ENCODE measurements around the gene TESK1.
"Not testable (repeated sequence)": the region's sequence is repeated elsewhere in the genome, so short reads cannot be mapped to it uniquely, and the experiment has no call there.

Gene TESK1

DNA sequence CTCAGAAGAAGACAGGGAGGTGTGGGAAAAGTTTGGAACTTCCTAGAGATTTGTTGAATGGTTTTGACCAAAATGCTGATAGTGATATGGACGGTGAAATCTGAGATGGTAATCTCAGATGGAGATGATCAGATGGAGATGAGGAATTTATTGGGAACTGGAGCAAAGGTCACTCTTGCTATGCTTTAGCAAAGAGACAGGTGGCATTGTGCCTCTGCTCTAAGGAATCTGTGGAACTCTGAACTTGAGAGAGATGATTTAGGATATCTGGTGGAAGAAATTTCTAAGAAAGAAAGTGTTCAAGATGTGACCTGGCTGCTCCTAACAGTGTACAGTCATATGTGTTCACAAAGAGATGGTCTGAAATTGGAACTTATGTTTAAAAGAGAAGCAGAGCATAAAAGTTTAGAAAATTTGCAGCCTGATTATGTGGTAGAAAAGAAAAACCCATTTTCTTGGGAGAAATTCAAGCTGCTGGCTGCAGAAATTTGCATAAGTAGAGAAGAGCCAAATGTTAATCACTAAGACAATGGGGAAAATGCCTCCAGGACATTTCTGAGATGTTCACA lies 25.3 kb upstream of the TESK1 start:
- DNase-seq (ENCODE audit: low read depth) = not testable (repeated sequence)

DNA sequence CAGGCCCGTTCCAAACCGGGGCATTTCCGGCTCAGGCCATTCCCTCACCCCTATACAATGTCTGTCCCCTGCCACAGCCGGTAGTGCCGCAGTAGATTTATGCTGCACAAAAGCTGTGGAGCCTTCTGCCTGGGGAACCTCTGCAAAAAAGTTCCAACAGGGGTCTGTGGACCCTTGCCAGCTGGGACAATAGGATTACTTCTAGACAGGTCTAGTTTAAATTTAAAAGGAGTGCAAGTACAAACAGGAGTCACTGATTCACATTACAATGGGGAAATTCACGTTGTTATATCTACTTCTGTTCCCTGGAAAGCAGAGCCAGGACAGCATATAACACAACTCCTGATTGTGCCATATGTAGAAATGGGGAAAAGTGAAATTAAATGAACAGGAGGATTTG lies 21.5 kb upstream of the TESK1 start:
- not testable (repeated sequence) for DNase-seq (ENCODE audit: low read depth)

DNA sequence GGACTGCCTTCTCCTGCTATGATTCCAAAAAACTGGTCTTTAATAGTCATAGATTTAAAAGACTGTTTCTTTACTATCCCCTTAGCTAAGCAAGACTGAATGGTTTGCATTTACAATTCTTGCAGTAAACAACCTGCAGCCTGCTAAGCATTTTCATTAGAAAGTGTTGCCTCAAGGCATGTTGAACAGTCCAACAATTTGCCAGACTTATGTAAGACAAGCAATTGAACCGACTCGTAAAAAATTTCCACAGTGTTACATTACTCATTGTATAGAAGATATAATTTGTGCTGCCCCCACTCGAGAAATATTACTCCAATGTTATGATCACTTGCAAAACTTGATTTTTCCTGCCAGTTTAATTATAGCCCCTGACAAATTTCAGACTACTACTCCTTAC lies 20.4 kb upstream of the TESK1 start:
- not testable (repeated sequence) for DNase-seq (ENCODE audit: low read depth)

DNA sequence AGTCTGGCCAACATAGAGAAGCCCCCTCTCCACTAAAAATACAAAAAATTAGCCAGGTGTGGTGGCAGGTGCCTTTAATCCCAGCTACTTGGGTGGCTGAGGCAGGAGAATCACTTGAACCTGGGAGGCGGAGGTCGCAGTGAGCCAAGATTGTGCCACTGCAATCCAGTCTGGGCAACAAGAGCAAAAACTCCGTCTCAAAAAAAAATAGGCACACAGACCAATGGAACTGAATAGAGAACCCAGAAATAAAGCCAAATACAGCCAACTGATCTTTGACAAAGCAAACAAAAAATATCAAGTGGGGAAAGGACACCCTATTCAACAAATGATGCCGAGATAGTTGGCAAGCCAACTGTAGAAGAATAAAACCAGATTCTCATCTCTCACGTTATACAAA lies 16.6 kb upstream of the TESK1 start:
- DNase-seq (ENCODE audit: low read depth) = not testable (repeated sequence)

DNA sequence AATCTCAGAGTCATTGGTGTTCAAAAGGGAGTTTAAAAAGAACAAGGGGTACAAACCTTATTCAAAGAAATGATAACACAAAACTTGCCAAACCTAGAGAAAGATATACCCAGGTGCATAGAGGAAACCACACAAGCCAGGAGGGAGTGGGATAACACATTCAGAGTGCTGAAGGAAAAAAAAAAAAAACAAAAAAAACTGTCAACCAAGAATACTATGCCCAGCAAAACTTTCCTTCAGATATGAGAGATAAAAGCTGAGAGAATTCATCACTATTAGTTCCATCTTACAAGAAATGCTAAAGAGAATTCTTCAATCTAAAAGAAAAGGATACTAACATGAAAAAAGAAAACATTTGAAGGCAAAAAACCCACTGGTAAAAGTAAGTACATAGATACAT lies 11.5 kb upstream of the TESK1 start:
- DNase-seq (ENCODE audit: low read depth) = no peak

DNA sequence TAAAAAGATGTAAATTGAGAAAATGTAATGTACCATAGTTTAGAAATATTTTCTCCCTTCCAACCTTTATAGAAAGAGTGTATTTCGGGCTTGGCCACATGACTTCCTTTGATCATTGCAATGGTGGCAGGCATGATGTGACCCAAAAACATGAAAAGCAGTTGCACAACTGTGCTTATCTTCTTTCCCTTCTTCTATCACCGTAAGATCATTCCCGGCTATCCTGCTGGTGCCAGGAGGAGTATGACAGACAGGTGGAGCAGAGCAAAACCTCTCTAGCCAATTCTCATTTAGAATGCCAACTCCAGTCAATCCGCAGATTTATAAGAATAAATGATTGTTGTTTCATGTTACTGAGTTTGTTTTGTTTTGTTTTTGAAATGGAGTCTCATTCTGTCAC lies 10.6 kb upstream of the TESK1 start:
- DNase-seq (ENCODE audit: low read depth) = no peak

DNA sequence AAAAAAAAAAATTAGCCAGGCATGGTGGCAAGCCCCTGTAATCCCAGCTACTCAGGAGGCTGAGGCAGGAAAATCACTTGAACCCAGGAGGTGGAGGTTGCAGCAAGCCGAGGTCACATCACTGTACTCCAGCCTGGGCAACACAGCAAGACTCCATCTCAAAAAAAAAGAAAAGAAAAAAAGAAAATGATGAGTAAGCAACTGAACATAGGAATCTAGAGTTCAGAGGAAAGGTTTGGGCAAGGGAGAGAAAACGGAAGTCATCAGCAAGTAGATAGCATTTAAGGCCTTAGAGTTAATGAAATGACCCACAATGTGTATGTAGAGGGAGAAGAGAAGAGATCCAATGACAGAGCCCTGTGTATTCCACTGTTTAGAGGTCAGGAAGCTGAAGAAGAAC lies 8.2 kb upstream of the TESK1 start:
- DNase-seq (ENCODE audit: low read depth) = not testable (repeated sequence)

DNA sequence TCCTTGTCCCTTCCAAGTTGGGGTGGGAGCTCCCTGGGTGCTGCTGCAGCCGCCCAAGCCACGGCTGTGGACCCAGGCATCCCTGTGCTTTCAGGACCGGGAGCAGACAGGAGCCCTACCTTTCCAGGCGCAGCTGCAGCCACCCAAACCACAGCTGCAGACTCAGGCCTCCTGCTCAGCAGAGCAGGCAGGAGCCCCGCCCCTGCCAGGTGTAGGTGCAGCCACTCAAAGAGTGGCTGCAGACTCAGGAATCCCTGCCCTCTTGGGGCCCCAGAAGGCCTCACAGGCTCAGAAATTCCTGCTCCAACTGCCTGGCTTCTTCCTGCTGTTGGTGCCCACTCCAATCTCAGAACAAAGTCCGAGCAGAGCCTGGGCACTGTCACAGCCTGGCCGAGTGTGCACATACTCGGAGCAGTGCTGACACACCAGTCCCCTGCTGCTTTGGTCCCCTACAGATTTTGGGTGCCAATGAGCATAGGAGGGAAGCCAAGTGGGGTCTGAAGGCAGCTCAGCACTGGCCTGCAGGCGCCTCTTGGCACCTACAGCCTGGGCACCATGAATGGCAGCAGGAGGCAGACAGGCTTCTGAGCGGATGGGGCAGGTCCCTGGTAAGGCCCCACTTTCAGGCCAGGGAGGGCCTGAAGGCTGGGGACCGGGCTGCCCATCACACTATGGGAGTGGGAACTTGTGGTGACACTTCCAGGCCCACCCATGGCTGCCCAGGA lies 6.0 kb upstream of the TESK1 start:
- no peak for DNase-seq (ENCODE audit: low read depth)

DNA sequence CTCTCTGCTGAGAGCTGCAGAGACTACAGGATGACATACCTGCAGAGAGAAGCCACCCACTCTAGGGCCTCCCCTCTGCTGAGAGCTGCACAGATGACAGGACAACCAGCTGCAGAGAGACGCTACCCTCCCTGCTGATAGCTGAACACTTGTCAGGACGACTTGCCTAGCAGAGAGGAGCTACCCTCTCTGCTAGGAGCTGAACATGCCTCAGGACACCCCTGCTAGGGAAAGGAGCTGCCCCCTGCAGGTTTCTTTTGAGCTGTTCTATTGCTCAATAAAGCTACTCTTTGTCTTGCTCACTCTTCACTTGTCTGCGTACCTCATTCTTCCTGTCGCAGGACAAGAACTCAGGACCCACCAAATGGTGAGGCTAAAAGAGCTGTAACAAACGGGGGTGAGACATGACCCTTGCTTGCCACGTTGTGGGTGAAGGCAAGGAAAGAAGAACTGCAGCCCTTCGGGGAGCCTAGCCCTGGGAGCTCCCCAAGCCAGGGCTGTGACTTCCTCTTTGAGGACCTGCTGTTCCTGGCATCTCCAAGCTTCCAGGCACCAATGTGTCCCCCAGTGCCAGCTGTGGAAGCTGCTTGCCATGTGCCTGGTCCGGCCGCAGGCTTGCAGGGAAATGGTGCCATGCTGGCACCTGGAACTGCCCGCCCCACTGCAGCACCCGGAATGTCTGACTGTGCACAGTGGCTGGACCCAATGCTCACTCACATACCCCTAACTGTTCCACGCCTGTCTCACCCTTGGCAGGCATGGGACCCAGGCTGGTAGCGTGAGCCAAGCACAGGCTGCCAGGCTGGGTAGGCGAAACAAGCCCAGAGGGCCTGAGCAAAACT lies 5.1 kb upstream of the TESK1 start:
- DNase-seq (ENCODE audit: low read depth) = no peak

DNA sequence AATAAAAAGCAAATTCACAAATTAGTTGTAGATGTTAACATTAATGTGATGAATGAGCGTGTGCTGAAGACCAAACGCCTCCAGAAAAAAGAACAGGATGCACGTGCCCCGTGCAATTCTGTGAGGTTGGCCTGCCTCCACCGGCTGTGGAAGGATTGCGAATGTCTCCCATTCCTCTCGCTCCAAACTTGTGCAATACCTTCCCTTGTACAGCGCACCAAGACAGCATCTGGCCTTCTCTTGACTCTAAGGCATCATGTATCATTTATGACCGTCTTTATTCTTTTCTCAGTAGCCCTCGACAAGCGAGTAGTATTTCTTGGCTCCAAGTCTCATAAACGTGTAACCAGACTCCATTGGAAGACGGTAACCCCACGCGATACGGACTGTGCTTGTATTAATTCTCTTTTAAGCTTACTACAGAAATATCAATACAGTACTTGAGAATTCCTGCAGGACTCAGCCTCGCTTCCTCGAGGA lies 1.5 kb upstream of the TESK1 start:
- DNase-seq (ENCODE audit: low read depth) = no peak

DNA sequence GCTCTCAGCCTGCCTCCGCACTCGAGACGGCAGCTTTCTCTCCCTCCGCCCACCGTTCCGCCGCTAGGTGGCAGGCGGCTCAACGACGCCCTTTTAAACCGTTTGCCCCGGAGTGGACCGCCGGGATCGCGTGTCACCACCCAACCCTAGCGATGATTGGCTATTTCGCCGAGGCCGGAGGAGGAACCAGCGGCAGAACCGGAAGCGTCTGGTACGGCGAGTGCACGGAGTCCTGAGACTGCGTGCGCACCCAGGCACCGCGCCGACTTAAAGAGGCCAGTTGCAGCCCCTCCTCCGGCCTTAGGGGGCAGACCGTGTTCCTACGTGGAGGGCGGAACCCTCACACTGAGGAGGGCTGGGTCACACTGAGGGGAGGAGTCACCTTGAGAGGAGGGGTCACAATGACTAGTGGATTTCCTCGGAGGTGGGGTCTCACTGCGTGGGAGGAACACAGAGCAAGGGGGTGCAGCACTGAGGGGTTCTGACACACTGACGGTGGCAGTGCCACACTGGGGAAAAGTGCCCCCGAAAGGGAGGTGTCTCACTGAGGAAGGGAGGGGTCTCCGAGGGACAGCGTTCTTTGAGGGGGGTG lies 980 bp upstream of the TESK1 start:
- DNase-seq (ENCODE audit: low read depth) = peak; percentile 99

DNA sequence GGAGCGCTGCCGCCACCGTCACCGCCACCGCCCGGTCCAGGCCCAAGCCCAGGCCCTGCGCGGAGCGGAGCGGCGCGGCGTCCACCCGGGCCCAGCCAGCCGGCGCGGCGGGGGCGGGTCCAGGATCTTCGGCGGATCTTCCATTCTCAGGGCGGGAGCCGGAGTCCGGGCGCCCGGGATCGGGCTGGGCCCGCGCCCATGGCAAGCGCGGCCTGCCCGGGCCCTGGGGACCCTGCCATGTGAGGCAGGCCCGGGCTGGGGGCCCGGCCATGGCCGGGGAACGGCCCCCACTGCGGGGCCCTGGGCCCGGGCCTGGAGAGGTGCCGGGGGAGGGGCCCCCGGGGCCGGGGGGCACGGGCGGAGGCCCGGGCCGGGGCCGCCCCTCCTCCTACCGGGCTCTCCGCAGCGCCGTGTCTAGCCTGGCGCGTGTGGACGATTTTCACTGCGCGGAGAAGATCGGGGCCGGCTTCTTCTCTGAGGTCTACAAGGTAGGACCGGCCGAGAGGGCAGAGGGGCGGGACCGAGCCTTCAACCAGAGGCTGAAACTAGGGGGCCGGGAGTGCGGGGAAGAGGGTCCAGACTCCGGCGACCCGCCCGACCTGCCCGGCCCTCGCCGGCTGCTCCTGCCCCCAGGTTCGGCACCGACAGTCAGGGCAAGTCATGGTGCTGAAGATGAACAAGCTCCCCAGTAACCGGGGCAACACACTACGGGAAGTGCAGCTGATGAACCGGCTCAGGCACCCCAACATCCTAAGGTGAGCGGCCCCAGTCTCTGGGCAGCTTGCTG lies 482 bp downstream of the TESK1 start:
- DNase-seq (ENCODE audit: low read depth) = no peak

DNA sequence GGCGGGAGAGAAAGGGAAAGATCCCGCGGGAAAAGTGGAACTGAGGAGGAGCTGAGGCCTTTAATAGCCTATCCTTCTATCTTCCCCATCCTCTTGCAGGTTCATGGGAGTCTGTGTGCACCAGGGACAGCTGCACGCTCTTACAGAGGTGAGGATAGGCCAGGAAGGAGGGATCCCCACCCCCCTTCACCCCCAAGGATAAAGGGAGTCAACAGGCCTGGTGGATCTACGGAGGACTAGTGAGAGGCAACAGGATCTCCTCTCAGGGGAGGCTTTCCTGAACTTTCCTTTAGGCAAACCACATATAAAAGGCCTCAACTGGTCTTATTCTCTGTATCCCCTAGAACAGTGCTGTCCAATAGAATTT lies 1.1 kb downstream of the TESK1 start:
- DNase-seq (ENCODE audit: low read depth) = no peak

DNA sequence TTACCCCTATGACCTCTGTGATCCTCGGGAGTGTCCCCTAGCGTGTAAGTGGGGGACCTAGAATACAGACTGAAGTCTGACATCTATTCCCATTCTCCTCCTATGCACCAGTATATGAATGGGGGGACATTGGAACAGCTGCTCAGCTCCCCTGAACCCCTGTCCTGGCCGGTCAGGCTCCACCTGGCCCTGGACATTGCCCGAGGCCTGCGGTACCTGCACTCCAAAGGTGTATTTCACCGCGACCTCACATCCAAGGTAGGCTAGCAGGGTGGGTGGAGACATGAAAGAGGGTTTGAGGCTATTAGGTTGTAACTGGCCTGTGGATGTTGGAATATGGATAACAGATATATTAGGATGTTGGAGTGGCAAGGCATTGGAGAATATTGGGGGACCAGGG lies 1.7 kb downstream of the TESK1 start:
- no peak for DNase-seq (ENCODE audit: low read depth)

DNA sequence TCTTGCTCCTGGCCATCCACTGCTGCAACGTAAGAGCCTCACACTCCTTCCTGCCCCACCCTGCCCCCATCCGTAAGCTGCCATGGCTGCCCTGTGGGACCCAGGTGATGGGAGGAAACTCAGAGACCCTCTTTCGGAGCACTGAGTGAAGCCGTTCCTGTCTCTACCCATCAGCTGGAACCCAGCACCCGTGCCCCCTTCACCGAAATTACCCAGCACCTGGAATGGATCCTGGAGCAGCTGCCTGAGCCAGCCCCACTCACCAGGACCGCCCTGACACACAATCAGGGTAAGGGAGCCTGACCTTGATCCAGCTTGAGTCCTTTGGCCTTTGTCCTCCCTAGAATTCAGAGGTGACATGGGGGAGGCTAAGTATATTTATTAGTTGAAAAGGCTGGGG lies 3.2 kb downstream of the TESK1 start:
- DNase-seq (ENCODE audit: low read depth) = no peak

DNA sequence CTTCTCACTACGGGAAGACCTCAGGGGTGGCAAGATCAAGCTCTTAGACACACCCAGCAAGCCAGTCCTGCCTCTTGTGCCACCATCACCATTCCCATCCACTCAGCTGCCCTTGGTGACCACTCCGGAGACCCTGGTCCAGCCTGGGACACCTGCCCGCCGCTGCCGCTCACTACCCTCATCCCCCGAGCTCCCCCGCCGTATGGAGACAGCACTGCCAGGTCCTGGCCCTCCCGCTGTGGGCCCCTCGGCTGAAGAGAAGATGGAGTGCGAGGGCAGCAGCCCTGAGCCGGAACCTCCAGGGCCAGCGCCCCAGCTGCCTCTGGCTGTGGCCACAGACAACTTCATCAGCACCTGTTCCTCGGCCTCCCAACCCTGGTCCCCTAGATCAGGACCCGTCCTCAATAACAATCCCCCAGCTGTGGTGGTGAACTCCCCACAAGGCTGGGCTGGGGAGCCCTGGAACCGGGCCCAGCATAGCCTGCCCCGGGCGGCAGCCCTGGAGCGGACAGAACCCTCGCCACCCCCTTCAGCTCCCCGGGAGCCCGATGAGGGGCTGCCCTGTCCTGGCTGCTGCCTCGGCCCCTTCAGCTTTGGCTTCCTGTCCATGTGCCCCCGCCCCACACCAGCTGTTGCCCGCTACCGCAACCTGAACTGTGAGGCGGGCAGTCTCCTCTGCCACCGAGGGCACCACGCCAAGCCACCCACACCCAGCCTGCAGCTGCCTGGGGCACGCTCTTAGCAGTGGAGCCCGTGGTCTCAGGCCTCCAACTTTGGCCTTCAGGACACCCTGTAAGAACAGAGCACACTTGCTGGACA lies 4.1 kb downstream of the TESK1 start:
- DNase-seq (ENCODE audit: low read depth) = no peak

DNA sequence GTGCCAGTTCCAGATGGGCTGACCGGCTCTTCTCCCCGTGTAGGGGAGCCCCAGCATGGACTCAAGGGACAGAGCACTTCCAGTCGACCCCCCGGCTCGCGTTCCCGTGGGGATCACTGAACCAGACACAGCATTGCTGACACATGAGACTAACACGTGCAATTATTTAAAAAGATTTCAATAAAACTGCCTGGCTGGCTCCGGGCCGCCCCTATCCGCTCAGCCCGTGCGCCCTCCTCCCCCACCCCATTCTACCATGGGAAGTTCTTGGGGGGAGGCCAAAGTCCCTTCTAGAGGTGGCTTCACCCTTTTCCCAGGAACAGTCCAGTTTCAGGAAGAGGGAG lies 4.7 kb downstream of the TESK1 start:
- no peak for DNase-seq (ENCODE audit: low read depth)

DNA sequence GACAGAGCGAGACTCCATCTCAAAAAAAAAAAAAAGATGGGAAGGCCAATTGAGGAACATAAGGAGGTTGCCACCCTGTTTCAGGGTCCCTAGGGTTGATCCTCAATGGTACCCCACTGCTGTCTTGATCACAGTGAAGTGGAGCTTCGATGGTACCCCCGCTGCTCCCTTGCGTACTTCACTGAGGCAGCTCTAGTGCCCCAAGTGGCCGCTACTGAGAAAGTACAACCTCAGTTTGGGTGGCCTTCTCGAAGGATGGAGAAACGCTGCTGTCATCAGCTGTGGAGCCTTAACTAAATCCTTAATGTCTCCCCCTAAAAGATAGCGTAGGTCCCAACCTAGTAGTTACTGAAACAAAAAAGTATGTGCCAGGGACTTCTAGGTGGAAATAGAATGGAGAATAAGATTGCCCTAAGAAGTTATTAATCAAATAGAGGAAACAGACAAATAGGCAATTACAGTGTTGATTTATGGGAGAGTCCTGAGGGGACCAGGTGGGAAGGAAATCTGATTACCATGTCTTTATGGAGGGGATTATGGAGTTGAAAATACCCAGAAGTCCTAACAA lies 6.3 kb downstream of the TESK1 start:
- DNase-seq (ENCODE audit: low read depth) = peak; percentile 33

DNA sequence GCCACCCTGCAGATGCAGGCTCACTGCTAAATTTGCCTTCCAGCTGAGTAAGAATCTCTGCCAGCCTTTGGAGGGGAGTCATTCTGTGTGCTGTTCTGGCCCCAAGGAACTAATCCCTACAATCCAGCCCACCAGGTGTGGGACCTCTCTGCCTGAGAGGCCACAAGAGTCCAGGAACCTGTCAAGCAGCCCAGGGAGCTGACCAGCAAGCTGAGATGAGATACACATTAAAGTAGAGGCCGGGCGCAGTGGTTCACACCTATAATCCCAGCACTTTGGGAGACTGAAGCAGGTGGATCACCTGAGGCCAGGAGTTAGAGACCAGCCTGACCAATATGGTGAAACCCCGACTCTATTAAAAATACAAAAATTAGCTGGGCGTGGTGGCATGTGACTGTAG lies 7.0 kb downstream of the TESK1 start:
- DNase-seq (ENCODE audit: low read depth) = not testable (repeated sequence)

DNA sequence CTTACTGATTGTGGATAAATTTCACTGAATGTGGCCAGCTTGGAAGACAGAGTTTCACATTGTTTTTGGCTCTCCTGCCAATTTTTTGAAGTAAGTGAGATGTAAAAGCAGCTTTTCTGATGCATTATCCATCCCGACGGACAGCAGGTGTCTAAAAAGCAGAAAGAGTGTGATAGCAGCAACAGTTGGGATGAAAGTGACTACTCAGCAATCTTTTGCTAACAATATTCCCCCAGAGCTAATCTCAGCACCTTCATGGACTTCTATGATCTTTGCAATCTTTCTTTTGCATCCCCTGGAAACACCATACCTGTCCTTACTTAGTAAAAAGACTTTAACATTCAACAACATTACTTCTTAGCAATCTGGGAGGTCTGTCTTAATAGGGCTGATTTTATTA lies 7.8 kb downstream of the TESK1 start:
- DNase-seq (ENCODE audit: low read depth) = no peak
